Measurements from ENCODE around the gene RND1. TPM values are rescaled to one million over a fixed set of nuclear protein-coding genes. Genes with fewer than 3 reads are reported as not detected.

RND1 gene
- total and polyA plus RNA-seq, 2 of the 13 experiments (the other 11 are each of a cell fraction or from before 2014, with no cell fraction given) = 1.8 to 1.9 TPM

- TF ChIP-seq UBTF (CRISPR knock-in tag; IDR thresholded peaks at IDR 0.05) (no peak), POGZ (CRISPR knock-in tag; IDR thresholded peaks at IDR 0.05) (no peak), SRSF4 (IDR thresholded peaks at IDR 0.05; ENCODE audit: low read depth, low read length, poor library complexity, severe bottlenecking) (no peak), ZNF205 (CRISPR knock-in tag; IDR thresholded peaks at IDR 0.05) (no peak), TCF7L2 (IDR thresholded peaks at IDR 0.05; ENCODE audit: low read depth, low read length) (no peak), RARG (CRISPR knock-in tag; IDR thresholded peaks at IDR 0.05; ENCODE audit: low read depth) (no peak), ZNF639 (CRISPR knock-in tag; conservative IDR thresholded peaks at IDR 0.05) (no peak), ZNF430 (CRISPR knock-in tag; IDR thresholded peaks at IDR 0.05) (0 out of 2 replicates have a peak, but pooled peaks have one; percentile 37), HNF4G (IDR thresholded peaks at IDR 0.05; ENCODE audit: borderline replicate concordance, low read depth, low read length) (no peak), HNF4G (CRISPR knock-in tag; IDR thresholded peaks at IDR 0.05; ENCODE audit: borderline replicate concordance, low read depth) (no peak), GTF3A (CRISPR knock-in tag; conservative IDR thresholded peaks at IDR 0.05) (no peak), ERF (CRISPR knock-in tag; IDR thresholded peaks at IDR 0.05) (no peak), ZEB1 (IDR thresholded peaks at IDR 0.05; ENCODE audit: insufficient replicate concordance, low read depth) (peak; percentile 42)
These were observed 6.1 kb downstream of the RND1 start (continued) for GRCh38 chr12:48859607-48860006.

Data from HepG2 (cell line).